ENCODE data around the gene ZNF2.
A peak's percentile ranks its signal among the peaks of the same experiment; 100 is the strongest.

The ZNF2 gene

DNA sequence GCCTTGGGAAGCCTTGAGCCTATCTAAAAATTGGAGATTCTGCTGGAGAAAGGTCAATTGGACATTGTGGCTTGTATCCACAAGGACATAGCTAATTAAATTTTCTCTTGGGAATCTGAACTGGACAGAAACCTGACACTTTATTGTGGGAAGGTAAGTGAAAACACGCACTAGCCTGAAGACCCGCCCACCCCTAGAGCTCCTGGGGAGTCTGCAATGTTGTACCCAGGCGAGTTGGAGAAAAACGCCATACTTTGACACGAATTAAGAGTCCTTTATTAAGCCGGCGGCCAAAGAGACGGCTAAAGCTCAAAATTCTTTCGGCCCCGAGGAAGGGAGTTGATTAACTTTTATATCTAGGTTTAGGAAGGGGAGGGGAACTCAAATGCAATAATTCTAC is 40.5 kb downstream of the ZNF2 start:
- DNase-seq (ENCODE audit: low read depth in 2 of 2): no peak

DNA sequence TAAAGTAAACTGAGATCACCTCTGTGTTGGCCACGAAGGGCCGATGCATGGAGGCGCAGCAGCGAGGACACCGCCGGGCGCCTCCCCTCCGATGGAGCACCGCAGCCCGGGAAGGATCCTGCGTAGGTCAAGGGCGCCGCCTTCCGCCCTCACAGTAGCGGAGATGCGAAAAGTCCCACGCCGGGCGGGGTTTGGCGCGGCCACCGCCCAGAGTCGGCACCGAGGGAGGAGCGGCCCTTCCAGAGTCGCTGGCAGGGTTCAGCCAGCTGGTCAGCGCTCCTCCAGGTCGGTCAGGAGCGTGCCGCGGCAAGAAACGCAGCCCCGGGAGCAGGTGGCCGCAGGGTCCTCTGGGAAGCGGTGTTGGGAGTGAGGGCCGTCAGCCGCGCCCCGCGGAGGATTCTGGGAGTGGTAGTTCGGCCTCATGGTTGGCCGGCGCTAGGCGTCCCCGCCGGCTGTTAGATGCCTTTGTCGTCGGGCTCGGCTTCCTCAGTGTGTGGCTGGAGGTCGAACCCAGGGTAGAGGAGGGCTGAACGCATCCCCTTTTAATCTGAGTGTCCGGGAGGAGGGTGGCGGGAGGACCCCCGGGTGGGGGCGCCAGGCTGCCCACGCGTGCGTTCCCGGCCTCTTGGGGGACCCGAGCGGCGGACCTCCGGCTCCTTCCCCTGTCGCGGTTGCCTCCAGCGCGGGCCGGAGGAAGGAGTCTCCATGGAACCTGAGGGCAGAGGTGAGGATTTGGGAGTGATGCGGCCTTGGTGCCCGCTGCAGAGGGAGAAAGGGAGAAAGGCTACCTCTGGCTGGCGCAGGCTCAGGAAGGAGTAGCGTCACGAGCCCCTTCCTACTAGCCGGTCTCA is 41.7 kb downstream of the ZNF2 start, which contains the start of gene ZNF892:
ZNF892 (plus strand) TSS at position 411 of the 851 bp plus-strand sequence; CDS start at position 706, 295 bp downstream.
- peak; percentile 64 to 77 for DNase-seq (ENCODE audit: low read depth in 2 of 2)

DNA sequence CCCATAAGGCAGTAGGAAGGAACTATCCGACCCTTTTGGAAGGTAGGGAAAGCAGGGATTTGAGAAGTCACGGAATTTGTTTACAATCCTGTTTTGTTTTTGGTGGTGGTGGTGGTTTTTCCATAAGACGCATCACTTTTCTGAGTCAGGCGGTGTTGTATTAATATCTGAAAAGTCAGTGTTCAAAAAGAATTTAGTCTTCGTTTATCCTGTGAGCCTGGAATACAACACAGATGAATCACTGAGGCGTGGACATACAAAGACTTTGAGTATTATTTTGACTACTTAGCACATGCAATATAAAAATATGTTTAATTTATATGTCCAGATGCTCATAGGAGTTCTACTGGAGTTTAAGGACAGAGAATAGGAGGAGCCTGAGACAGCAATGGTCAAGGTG is 42.5 kb downstream of the ZNF2 start:
- no peak for DNase-seq (ENCODE audit: low read depth in 2 of 2)

DNA sequence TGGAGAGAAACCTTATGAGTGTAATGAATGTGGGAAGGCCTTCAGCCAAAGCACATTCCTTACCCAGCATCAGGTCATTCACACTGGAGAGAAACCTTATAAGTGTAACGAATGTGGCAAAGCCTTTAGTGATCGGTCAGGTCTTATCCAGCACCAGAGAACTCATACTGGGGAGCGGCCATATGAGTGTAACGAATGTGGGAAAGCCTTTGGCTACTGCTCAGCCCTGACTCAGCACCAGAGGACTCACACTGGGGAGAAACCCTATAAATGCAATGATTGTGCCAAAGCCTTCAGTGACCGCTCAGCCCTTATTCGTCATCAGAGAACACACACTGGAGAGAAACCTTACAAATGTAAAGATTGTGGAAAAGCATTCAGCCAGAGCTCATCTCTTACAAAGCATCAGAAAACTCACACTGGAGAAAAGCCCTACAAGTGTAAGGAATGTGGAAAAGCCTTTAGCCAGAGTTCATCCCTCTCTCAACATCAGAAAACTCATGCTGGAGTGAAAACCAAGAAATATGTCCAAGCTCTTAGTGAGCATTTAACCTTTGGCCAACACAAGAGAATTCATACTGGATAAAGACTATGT is 49.5 kb downstream of the ZNF2 start:
- no peak for DNase-seq (ENCODE audit: low read depth in 2 of 2)

DNA sequence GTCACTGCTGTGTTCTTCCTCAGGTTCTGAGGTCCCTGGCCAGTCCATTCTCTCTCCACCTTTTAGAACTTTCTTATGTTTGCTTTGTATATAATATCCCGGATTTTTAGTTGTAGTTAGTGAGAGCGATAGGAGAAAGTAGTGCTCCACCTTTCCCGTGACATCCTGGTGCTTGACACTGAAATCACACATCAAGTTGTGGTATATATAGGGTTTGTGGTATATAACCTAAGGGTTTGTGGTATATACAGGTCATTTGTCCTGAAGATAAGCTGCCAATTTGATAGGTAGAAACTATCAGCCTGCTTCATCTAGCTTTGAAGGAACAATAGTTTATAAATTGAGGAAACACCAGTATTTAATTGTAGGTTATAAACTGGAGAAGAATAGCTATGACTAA is 54.8 kb downstream of the ZNF2 start:
- DNase-seq (ENCODE audit: low read depth in 2 of 2): no peak

DNA sequence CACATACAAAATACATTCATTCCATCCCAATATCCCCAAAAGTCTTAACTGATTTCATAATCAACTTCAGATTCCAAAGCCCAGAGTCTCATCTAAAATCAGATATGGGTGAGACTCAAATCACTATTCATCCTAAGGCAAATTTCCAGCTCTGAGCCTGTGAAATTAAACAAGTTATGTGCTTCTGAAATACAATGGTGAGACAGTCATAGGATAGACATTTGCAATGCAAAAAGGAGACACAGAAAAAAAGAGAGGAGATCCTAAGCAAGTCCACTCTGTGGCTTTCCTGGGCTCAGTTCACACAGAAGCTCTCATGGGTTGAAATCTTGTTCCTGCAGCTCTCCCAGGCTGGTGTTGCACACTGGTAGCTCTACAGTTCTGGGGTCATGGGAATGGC is 60.0 kb downstream of the ZNF2 start:
- DNase-seq (ENCODE audit: low read depth in 2 of 2): no peak

DNA sequence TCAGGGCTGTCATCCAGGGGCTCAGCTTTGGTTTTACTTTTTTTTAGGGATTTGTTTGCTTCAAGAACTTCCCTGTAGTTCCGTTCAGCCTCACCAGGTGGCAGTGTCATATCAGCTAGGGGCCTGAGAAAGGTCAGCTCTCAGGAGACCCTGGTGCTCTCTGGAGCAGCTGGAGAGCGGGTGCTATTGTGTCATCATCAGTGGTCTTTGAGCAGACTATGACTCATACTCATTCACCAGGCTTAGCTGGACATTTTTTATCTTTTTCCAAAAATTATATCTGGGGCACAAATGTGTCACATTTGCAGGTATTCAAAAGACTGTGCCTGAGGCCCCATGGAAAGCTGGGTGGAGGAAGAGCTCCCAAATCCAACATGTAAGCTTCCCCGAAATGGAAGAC is 66.1 kb downstream of the ZNF2 start:
- DNase-seq (ENCODE audit: low read depth in 2 of 2): peak in 1 of 2 donors; percentile 15

DNA sequence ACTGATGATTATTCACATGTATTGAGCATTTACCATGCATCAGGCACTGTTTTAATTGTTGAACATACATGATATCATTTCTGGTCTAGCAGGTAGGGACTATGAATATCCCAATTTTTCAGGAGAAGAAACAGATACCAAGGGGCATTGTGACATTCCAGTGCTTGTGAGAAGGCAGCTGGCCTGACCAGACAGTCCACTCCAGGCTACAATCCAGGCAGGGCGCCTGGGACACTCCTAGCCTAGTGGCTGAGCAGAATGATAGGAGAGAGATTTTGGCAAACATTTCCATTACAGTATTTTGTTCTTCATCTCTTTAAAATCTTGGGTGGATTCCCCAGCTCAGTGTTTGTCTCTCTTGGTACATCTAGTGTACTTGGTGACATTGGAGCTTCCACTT is 66.6 kb downstream of the ZNF2 start:
- no peak for DNase-seq (ENCODE audit: low read depth in 2 of 2)
